Left lung (tissue), 10 donors: ENCODE results near the gene BACH2. TPM values are rescaled to one million over a fixed set of nuclear protein-coding genes. Genes with fewer than 3 reads are reported as not detected.

Source experiments
- ATAC-seq: fragments of 200-7000 bp; cut with Tn5 transposase; one replicate; pipeline ENCODE4 v1.9.1; 2020; ENCODE audit warnings: moderate library complexity
- DNase-seq, 4 donors: peaks; one replicate each; pipeline ENCODE4 v3.0.0-alpha.2; 2013 to 2020
- H3K27ac ChIP-seq, 2 donors: fragments of 200-600 bp; sonication (generic) in 1 of 2; one replicate each; pipeline versions ENCODE4 v1.5.0 to v1.8.0; 2020 to 2021
- H3K27me3 ChIP-seq, 2 donors: fragments of 200-600 bp; sonication (generic) in 1 of 2; one replicate each; pipeline versions ENCODE4 v1.5.0 to v1.8.0; 2020 to 2021
- H3K36me3 ChIP-seq, 2 donors: fragments of 200-600 bp; sonication (generic) in 1 of 2; one replicate each; pipeline versions ENCODE4 v1.5.0 to v1.8.0; 2020 to 2021
- H3K4me1 ChIP-seq, 2 donors: fragments of 200-600 bp; one replicate each; pipeline ENCODE4 v1.8.0; 2021
- H3K4me3 ChIP-seq, 2 donors: fragments of 200-600 bp; sonication (generic) in 1 of 2; one replicate each; pipeline versions ENCODE4 v1.5.0 to v1.8.0; 2020 to 2021; ENCODE audit warnings: mild to moderate bottlenecking in 1 of 2
- H3K9me3 ChIP-seq, 2 donors: fragments of 200-600 bp; sonication (generic) in 1 of 2; one replicate each; pipeline versions ENCODE4 v1.5.0 to v1.8.0; 2020 to 2021
- intact Hi-C, 2 donors: fragments of 100-400 bp; cut with DNase I; formaldehyde crosslinking; loops; one replicate each; pipeline versions ENCODE4 v1.11.2 to v1.14.2; 2022
- polyA plus RNA-seq, 6 donors: library from polyadenylated mRNA; unstranded; fragments of 120-200 nt; gene quantifications; one replicate each; pipeline ENCODE4 v1.2.1, GENCODE V29; 2013; ENCODE audit not compliant: insufficient read length in 6 of 6
- total RNA-seq, 2 donors: library from RNA; stranded (reverse); fragmentation: NEBNext Ultra II Directional; extraction: Animal tissue kit (Norgen Biotek cat#: 25700); gene quantifications; one replicate each; pipeline ENCODE4 v1.2.1, GENCODE V29; 2021
- TF ChIP-seq, protein P1 (sequence below), 2 donors: fragments of 200-600 bp; sonication (generic) in 1 of 2; IDR thresholded peaks; one replicate each; pipeline versions ENCODE4 v1.5.0 to v1.8.0; 2021; ENCODE audit warnings: antibody characterized with exemption in 2 of 2
- donor health status: DM: no; HTN: yes; CAD: no.
- donor health status: DM: no; HTN: no; CAD: no.

Gene BACH2
- total and polyA plus RNA-seq, 8 donors, result 3.8 to 10.6 (median 8.9) TPM

DNA sequence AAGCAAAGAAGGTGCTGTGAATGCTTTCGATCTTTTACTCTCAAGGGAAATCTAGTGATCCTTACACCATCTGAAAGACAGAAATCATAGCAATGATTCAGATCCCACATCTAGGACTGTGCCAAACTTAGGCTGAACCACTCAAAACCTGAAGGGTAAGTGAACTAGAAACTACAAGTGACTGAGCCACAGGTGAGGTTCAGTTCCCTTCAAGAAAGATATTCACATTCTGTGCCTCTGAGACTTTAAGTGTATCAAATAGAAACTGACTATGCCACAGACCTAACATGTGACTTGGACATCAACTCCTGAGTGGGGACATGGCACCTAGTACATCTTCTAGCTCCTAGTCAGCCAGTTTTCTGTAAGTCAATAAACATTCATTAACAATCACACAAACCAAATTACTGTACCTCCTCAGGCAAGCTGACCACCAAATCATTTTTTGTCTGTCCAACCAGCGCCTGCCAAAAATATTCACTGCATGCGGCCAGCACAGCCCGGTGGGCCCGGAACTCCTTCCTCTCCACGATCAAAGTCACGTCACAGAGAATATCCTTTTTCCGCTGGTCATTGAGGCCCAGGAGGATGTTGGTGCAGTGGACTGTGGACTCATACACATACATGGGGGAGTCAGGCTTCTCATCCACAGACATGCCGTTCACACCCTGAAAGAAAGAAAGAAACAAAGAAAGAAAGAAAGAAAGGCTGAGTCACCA lies 288.3 kb downstream of the BACH2 start:
- Histone ChIP-seq H3K9me3 (no peaks in the 10 kb centered on the region), H3K36me3 (no peaks in the 10 kb centered on the region), H3K4me1 (no peaks in the 10 kb centered on the region), H3K27ac (no peak overlapping the region), H3K4me3 (no peak overlapping the region), H3K27me3 (no peaks in the 10 kb centered on the region)
- ATAC-seq, result no peak
- TF ChIP-seq, protein P1, sequence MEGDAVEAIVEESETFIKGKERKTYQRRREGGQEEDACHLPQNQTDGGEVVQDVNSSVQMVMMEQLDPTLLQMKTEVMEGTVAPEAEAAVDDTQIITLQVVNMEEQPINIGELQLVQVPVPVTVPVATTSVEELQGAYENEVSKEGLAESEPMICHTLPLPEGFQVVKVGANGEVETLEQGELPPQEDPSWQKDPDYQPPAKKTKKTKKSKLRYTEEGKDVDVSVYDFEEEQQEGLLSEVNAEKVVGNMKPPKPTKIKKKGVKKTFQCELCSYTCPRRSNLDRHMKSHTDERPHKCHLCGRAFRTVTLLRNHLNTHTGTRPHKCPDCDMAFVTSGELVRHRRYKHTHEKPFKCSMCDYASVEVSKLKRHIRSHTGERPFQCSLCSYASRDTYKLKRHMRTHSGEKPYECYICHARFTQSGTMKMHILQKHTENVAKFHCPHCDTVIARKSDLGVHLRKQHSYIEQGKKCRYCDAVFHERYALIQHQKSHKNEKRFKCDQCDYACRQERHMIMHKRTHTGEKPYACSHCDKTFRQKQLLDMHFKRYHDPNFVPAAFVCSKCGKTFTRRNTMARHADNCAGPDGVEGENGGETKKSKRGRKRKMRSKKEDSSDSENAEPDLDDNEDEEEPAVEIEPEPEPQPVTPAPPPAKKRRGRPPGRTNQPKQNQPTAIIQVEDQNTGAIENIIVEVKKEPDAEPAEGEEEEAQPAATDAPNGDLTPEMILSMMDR (IDR thresholded peaks at IDR 0.05), result no peak
- DNase-seq, result no peak
- intact Hi-C loops, result no loop called here

DNA sequence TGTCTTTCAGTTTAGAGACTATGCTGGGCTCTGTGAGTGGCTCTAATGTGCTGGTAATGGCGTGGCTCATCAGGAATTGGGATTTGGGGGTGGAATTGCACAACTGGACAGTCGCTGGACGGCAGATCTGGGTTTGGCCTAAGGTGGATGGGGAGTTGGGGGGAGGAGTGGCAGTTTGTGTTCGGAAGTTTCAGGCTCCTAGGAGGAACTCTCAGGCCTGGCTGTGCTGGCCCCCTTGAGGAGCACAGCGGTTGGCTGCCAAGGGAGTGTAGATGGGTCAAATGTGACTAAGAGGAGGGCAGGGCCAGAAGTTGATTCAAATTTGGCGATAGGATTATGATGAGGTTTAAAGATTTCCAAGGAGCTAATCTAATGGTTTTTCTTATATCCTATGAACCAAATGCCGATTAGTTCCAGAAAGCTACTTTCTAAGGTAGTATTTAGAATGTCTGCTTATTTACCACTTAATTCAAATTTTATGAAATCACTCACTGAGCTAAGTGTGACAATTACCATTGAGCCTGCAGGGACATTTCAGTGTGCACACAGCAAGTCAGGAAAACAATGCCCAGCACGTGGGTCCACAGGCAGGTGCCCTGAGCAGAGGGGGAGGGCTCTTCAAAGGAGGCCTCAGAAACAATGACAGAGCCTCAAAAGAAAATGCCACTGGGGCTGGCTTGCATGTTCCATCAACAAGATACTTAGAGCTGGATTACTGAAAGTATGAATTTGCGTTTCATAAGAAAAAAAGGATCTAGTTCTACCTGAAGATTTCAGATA lies 291.4 kb downstream of the BACH2 start:
- Histone ChIP-seq H3K9me3 (no peaks in the 10 kb centered on the region), H3K27me3 (no peaks in the 10 kb centered on the region), H3K36me3 (no peaks in the 10 kb centered on the region), H3K4me1 (peaks cover 0 to under 1% of the 10 kb centered on the region in 2 donors), H3K27ac (no peak overlapping the region), H3K4me3 (no peak overlapping the region)
- ATAC-seq (no peak), DNase-seq (no peak)
- intact Hi-C loops, result no loop called here
- TF ChIP-seq, protein P1 (IDR thresholded peaks at IDR 0.05), result no peak

DNA sequence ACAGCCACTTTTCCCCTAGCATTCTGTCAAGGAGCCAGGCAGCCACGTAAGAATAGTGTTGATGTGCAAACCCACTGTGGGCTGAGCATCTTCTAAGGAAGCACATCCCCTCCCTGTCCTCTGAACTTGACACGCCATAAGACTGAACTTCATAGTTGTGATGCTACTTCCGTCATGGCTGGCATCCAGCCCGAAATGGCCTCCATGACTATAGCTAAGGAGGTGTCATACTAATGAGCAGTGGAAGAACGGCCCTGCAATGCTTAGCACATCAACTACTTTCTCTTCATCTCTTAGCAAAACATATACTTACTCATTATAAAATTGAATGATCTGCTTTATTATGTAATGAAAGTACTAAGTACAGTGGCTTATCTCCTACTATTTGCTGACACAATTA lies 292.1 kb downstream of the BACH2 start:
- no peak overlapping the region for H3K4me3 ChIP-seq
- peaks cover 0 to 8% of the 10 kb centered on the region in 2 donors for H3K4me1 ChIP-seq
- intact Hi-C loops, result no loop called here
- no peak for ATAC-seq
- DNase-seq, result no peak
- H3K9me3 ChIP-seq, result no peaks in the 10 kb centered on the region
- no peaks in the 10 kb centered on the region for H3K27me3 ChIP-seq
- TF ChIP-seq, protein P1 (IDR thresholded peaks at IDR 0.05), result no peak
- H3K27ac ChIP-seq, result no peak overlapping the region
- H3K36me3 ChIP-seq, result no peaks in the 10 kb centered on the region

DNA sequence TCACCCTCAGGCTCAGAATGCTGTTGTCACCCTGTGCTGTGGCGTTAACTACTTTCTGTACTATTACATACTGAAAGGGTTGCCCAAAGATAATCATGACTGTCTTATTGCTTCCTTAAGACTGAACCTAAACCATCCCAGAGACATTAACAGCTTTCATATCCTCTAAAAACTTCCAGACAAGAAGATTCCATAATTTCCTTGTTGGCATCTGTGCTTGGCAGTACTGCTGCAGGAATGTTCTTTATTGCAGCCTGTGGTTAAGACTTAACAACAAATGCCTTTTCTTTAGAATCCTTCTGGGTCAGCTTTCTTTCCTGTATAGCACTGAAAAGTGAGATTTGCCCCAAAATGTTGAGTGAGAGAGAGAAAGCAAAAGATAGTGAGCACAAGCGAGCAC lies 292.7 kb downstream of the BACH2 start:
- TF ChIP-seq, protein P1 (IDR thresholded peaks at IDR 0.05), result no peak
- H3K27me3 ChIP-seq, result no peaks in the 10 kb centered on the region
- H3K9me3 ChIP-seq, result no peaks in the 10 kb centered on the region
- no peak overlapping the region for H3K27ac ChIP-seq
- ATAC-seq (no peak), DNase-seq (no peak)
- peaks cover 0 to 13% of the 10 kb centered on the region in 2 donors for H3K4me1 ChIP-seq
- H3K36me3 ChIP-seq, result no peaks in the 10 kb centered on the region
- intact Hi-C loops, result no loop called here
- no peak overlapping the region for H3K4me3 ChIP-seq

DNA sequence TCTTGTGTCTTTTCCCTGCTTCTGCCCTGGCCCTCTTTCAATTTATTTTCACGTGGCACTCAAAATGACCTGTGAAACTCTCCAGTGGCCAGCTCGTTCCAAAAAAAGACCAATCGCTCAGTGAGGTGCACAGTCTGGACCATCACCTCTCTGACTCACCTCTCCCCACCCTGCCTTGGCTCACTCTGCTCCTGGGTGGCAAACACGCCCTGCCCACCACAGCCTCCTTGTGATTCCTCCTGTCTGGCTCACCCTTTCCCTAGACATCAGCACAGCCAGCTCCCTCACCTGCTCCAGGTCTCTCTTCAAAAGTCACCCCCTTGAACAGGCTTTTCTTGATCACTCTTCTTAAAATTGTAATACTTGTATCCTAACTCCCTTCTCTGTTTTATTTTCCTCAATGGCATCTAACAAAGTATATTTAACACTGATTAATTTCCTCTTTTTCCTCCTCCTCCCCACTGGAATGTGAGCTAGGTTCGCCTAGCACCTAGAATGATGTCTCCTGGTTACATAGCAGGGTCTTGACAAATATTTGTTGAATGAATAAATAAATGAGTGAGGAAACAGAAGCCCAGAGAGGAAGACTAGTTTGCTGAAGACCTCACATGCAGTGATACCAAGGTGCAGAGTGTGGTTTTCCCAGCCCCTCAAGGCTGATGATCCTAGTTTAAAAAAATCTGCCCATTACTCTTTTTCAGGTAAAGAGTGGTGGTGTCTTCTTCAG lies 293.4 kb downstream of the BACH2 start:
- H3K4me1 ChIP-seq, result peaks cover 0 to 18% of the 10 kb centered on the region in 2 donors
- DNase-seq (no peak), ATAC-seq (no peak)
- no peak overlapping the region for H3K4me3 ChIP-seq
- no peaks in the 10 kb centered on the region for H3K27me3 ChIP-seq
- TF ChIP-seq, protein P1 (IDR thresholded peaks at IDR 0.05), result no peak
- no peaks in the 10 kb centered on the region for H3K9me3 ChIP-seq
- intact Hi-C loops, result no loop called here
- no peaks in the 10 kb centered on the region for H3K36me3 ChIP-seq
- no peak overlapping the region for H3K27ac ChIP-seq
